GM12873 (cell line): Measurements from ENCODE around the gene CSF2.

Experiments
- TF ChIP-seq, protein P1 (sequence below): IDR thresholded peaks from 2 replicates; pipeline ENCODE4 v1.5.1; 2012; ENCODE audit warnings: low read depth, mild to moderate bottlenecking, moderate library complexity, low read length, control low read depth; ENCODE audit not compliant: insufficient read depth; ENCODE audit errors: missing control alignments

CSF2 gene

DNA sequence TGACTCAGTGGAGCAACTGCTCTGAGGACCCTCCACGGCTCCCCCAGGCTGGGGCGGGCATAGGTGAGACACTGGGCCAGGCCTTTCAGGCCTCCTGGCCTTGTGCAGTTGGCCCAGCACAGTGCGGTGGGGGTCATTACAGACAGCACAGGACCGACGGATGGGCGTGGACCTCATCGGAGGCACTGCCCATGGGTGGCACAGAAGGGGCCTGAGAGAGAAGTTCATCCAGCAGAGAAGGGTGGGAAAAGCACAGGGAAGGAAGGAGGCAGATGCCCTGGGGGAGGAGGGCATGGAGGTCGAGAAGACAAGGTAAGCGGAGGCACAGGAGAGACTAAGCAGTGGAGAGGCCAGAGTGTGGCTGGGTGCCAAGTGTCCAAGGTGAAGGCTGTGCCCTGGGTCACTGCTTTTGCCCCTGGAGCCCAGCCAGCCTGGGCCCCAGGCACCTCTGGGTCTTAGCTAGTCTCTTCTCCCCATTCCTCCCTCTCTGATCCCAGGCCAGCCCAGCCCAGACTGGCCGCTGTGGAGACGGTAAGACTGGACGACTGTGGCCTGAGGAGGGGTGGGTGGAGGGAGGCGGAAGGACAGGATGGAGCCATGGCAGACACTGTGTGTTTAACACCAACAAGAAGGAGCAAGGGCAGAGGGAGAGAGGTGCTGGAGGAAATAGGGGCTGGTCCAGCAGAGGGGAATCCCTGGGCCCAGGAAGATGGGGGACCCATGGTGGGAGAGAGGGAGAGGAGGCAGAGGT is 7.5 kb upstream of the CSF2 start:
- TF ChIP-seq, protein P1, sequence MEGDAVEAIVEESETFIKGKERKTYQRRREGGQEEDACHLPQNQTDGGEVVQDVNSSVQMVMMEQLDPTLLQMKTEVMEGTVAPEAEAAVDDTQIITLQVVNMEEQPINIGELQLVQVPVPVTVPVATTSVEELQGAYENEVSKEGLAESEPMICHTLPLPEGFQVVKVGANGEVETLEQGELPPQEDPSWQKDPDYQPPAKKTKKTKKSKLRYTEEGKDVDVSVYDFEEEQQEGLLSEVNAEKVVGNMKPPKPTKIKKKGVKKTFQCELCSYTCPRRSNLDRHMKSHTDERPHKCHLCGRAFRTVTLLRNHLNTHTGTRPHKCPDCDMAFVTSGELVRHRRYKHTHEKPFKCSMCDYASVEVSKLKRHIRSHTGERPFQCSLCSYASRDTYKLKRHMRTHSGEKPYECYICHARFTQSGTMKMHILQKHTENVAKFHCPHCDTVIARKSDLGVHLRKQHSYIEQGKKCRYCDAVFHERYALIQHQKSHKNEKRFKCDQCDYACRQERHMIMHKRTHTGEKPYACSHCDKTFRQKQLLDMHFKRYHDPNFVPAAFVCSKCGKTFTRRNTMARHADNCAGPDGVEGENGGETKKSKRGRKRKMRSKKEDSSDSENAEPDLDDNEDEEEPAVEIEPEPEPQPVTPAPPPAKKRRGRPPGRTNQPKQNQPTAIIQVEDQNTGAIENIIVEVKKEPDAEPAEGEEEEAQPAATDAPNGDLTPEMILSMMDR, result no peak

DNA sequence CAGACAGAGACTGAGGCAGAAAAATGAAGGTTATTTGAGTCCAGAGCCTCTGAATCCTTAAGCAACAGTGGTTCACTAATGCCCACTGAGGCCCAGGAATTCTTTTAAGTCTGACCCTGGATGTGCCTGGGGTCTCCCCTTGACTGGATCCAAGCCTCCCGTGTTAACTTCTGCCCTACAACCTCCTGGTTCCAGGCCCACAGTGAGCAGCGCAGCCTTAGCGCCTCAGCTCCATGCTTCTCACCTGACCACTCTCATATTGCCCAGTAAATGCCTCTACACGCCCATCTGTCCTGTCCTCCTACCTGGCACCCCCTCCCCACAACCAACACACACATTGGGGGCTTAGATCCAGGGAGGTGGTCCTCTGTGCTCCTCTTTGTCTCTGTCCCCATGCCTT is 6.7 kb upstream of the CSF2 start:
- TF ChIP-seq, protein P1, result no peak

DNA sequence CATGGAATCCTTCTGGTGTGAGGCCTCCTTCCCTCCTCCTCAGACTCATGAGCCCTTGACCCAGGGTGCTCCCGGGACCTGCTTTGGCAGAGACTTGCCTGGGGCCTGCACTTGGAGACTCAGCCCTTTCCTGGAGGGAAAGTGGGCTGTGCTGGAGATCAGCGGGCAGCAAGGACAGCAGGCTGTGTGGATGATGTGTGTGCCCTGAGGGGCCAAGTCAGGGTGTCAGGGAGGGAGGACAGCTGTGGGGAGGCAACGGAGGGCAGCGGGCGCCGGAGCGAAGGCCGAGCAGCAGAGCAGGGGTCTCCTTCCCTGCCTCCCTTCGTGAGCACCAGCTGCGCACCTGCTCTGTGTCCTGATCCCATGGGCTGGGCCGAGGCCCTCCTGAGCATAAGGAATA is 6.1 kb upstream of the CSF2 start:
- TF ChIP-seq, protein P1, result no peak

DNA sequence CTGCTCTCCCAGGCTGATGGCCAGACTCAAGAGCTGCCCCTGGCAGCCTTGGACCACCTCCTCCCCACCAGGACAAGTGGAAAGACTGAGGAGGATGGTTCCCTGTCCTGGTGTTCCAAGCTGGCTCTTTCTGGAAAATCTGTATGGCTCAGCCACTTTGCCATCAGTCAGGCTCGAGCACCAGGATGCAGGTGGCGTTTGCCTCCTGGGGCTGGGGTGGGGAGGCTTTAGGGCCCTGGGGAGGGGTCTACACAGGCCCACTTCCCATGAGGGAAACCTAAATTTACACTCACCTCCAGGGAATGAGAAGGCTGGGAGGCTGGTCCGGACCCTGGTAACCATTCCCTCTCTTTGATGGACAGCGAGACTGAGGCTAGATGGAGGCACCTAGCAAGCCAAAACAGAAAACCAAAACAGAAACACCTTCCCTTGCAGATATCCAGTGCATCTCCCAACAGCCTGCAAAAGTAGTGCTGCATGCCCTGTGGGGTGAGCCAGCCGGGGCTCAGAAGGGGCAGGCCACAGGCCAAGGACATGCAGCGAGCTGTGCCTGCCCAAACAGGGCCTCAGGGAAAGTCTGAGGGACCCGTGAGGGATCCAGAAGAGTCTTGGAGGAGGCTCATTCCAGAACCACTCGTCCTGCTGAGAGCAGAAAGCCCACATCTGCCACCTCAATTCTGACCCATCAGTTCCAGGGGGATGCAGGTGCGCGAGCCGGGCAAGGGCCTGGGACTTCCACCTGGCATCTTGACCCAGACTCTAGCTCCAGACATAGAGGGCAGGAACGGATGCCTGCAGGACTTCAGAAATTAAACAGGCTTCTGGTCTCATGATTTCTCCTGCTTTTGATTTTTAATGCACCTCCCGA is 5.4 kb upstream of the CSF2 start:
- TF ChIP-seq, protein P1, result no peak

DNA sequence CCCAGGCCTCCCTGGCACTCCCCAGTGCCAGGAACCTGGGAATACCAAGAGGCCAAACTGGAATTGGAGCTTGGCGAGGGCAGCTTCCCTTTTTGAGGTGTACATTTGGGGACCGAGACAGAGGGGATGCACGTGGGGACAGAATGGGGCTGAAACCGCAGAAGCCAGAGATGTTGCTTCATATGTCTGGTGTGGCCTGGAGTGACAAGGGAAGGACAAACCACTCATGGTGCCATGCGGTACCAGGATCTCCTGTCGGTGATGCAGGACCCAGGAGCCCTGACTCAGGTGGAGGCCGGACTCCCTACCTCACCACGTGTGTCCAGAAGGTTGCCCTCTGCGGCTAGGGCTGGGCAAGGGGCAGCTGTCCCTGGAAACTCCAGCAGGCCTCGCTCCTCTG is 4.0 kb upstream of the CSF2 start:
- TF ChIP-seq, protein P1, result no peak

DNA sequence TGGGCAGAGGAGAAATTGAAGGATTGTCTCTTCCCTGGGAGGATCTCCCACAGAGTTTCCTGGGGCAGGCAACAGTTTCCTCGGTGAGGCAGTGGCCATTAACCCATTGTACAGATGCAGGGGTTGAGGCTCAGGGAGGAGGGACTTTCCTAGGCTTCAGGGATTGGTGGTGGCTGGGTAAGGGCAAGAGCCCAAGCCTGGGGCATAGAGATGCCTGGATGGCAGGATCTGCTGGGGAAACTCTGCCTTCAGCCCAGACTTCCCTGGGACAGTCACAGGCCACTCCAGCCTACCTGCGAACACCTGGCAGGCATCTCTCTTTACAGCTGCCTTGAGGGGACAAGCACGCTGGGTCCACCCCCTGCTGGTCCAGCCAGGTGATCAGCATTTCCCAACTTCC is 3.6 kb upstream of the CSF2 start:
- TF ChIP-seq, protein P1, result no peak
